ENCODE data around the gene PLEKHM3. TPM values are rescaled to one million over a fixed set of nuclear protein-coding genes. Genes with fewer than 3 reads are reported as not detected.
A peak's percentile ranks its signal among the peaks of the same experiment; 100 is the strongest.

PLEKHM3 gene
- total and polyA plus RNA-seq, 2 of the 13 experiments (the other 11 are each of a cell fraction or from before 2014, with no cell fraction given), result 4.5 to 4.7 TPM

- TF ChIP-seq KLF12 (CRISPR knock-in tag; IDR thresholded peaks at IDR 0.05; ENCODE audit: borderline replicate concordance) (peak; percentile 88; the same call in 1 of the 2 replicates), ZNF205 (CRISPR knock-in tag; IDR thresholded peaks at IDR 0.05) (peak; percentile 98), ZNF337 (CRISPR knock-in tag; IDR thresholded peaks at IDR 0.05; ENCODE audit: borderline replicate concordance, low read depth) (peak; percentile 99; the same call in 1 of the 2 replicates), ZNF83 (CRISPR knock-in tag; IDR thresholded peaks at IDR 0.05; ENCODE audit: borderline replicate concordance) (peak; percentile 94; the same call in 1 of the 2 replicates), ZNF576 (CRISPR knock-in tag; IDR thresholded peaks at IDR 0.05) (peak; percentile 84; the same call in 1 of the 2 replicates), ZSCAN20 (CRISPR knock-in tag; IDR thresholded peaks at IDR 0.05; ENCODE audit: borderline replicate concordance) (peak; percentile 83; the same call in 1 of the 2 replicates), ZNF878 (CRISPR knock-in tag; IDR thresholded peaks at IDR 0.05) (peak; percentile 97), ZNF335 (CRISPR knock-in tag; IDR thresholded peaks at IDR 0.05) (peak; percentile 89), ZBTB25 (CRISPR knock-in tag; IDR thresholded peaks at IDR 0.05) (peak; percentile 97), MBNL3 (CRISPR knock-in tag; conservative IDR thresholded peaks at IDR 0.05) (no peak), ZNF496 (CRISPR knock-in tag; IDR thresholded peaks at IDR 0.05; ENCODE audit: insufficient replicate concordance) (no peak), ZNF530 (CRISPR knock-in tag; IDR thresholded peaks at IDR 0.05; ENCODE audit: low read depth) (0 out of 2 replicates have a peak, but pooled peaks have one; percentile 17), CC2D1A (CRISPR knock-in tag; IDR thresholded peaks at IDR 0.05) (peak; percentile 93; the same call in 1 of the 2 replicates), GATA4 (IDR thresholded peaks at IDR 0.05; ENCODE audit: borderline replicate concordance, low read depth) (peak; percentile 74), ZBTB37 (CRISPR knock-in tag; IDR thresholded peaks at IDR 0.05) (peak; percentile 77), ZNF513 (CRISPR knock-in tag; conservative IDR thresholded peaks at IDR 0.05) (no peak), STAT5B (CRISPR knock-in tag; IDR thresholded peaks at IDR 0.05) (peak; percentile 98), ZNF780A (CRISPR knock-in tag; IDR thresholded peaks at IDR 0.05) (peak; percentile 87), DZIP1 (CRISPR knock-in tag; IDR thresholded peaks at IDR 0.05) (peak; percentile 74; the same call in 1 of the 2 replicates), PHB2 (IDR thresholded peaks at IDR 0.05; ENCODE audit: partially characterized antibody) (no peak), DMAP1 (CRISPR knock-in tag; IDR thresholded peaks at IDR 0.05) (peak; percentile 93; the same call in 1 of the 2 replicates), DDIT3 (CRISPR knock-in tag; IDR thresholded peaks at IDR 0.05) (0 out of 2 replicates have a peak, but pooled peaks have one; percentile 75)
Measured at GRCh38 chr2:208025037-208025813, at the start of gene PLEKHM3 (continued).

All from HepG2 (cell line).